Fibroblast of skin of left quadriceps (primary cell): ENCODE data around the gene ELF2.
"Not testable (repeated sequence)": the region's sequence is repeated elsewhere in the genome, so short reads cannot be mapped to it uniquely, and the experiment has no call there.

Source experiments
- DNase-seq, 2 experiments: peaks; one replicate each; pipeline ENCODE4 v3.0.0-alpha.2; 2013; ENCODE audit warnings: low read depth in 2 of 2

Gene ELF2

DNA sequence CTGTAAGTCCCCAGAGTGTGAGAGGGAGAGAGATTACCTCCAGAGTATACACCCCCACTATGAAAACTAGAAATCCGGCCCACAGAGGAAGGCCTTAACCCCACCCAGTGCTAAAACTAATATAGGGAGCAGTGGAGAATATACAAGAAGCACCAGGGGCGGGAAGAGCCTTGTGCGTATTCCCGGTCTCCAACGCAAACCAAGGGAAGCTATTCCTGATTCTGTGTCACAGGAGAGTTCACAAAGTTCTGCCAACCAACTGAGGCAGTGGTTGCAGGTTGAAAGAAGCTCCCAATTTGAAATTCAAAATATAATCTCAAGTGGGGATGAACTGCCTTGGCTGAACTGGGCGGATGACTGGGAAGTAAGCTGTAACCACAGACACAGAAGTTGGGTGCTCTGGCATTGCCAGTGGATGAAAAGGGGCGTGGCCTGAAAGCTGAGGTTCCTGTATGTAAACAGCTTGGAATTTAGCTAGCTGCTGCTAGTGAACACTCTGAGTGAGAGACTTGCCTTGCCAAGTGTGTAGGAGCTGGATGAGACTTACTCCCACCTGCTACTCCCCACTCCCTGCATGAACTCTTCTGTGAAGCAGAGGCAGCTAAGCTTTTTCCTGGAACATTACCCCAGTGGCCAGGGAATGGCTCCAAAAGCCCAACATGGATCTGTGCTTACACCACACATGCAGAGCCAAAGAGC is 32.7 kb downstream of the ELF2 start:
- peak in 1 of 2 experiments; percentile 3 for DNase-seq

DNA sequence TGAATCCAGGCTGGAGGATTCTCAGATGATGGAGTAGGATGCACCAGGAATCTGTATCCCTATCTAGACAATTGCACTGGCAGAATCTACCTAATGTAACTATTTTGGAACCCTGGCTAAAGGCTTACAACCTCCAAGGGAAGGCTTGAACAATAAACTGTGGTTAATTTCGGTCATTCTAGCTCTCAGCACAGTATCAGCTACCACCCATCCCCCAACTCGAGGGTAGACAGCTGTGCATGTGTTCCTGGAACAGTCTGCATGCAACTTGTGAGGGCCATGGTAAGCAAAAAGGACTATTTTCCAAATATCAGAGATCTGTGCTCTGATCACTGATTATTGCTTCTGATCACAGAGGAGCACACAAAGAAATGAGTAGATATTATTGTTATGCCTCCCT is 34.0 kb downstream of the ELF2 start:
- no peak for DNase-seq

GRCh38 chr4:139142087-139142486 is 34.9 kb downstream of the ELF2 start:
- DNase-seq: no peak

GRCh38 chr4:139137763-139138162 is 39.3 kb downstream of the ELF2 start:
- no peak for DNase-seq

DNA sequence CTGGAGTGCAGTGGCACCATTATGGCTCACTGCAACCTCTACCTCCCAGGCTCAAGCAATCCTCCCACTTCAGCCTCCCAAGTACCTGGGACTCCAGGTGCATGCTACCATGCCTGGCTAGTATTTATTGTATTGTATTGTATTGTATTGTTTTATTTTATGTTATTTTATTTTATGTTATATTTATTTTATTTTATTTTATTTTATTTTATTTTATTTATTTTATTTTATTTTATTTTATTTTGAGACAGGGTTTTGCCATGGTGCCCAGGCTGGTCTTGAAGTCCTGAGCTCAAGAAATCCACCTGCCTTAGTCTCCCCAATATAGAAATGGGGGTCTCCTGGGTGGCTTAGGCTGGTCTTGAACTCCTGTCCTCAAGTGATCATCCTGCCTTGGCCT is 42.6 kb downstream of the ELF2 start:
- no peak for DNase-seq

GRCh38 chr4:139131209-139131870 is 45.7 kb downstream of the ELF2 start:
- DNase-seq: no peak

- DNase-seq: no peak
Measured at GRCh38 chr4:139129206-139129605, 47.8 kb downstream of the ELF2 start.

GRCh38 chr4:139126898-139127297 is 50.1 kb downstream of the ELF2 start:
- DNase-seq: no peak

DNA sequence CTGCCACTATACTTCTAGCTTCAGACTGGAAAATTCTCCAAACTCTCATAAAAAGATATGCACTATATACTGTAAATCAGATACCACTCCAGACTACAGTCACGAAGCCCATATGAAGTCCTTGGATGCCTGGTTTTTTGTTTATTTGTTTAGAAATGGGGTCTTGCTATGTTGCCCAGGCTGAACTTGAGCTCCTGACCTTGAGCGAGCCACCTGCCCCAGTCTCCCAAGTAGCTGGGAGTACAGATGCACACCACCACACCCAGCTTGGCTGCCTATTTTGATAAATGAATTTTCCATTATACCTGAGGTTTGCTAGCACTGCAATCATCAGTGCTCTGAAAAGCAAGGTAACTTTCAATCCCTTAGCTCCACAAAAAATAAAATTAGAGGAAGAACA is 53.1 kb downstream of the ELF2 start:
- no peak for DNase-seq

DNA sequence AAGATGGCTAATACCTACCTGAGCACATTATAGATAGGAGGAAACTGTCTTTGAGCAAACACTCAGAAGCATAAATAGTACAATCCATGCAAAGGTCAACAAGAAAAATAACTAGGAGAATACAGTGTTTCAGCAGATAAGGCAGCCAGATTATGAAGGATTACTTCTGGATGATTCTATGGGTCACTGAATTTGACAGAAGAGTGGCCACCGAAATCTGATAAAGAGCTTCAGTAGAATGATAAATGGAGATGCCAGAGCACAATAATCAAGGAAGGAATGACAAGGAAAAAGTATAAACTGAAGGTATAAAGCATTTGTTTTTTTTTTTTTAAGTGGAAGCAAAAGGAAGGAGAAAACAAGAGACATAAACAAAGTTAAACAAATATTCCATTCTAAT is 58.7 kb downstream of the ELF2 start:
- no peak for DNase-seq

GRCh38 chr4:139115226-139115625 is 61.8 kb downstream of the ELF2 start:
- DNase-seq: no peak

- not testable (repeated sequence) for DNase-seq
Measured at GRCh38 chr4:139114795-139115194, 62.2 kb downstream of the ELF2 start.

DNA sequence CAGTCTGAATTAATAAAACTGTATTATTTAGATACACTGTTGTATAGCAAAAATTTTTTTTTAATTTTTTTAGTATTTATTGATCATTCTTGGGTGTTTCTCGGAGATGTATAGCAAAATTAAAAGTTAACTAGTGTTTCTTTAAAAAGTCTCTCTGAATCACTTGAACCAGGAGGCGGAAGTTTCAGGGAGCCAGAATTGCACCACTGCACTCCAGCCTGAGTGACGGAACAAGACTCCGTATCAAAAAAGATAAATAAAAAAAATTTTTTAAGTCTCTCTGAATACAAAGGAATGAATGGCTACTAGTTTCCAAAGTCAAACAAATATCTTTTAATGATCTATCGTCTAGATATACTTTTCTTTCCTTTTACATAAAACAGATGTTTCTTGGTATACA is 64.4 kb downstream of the ELF2 start:
- no peak for DNase-seq

DNA sequence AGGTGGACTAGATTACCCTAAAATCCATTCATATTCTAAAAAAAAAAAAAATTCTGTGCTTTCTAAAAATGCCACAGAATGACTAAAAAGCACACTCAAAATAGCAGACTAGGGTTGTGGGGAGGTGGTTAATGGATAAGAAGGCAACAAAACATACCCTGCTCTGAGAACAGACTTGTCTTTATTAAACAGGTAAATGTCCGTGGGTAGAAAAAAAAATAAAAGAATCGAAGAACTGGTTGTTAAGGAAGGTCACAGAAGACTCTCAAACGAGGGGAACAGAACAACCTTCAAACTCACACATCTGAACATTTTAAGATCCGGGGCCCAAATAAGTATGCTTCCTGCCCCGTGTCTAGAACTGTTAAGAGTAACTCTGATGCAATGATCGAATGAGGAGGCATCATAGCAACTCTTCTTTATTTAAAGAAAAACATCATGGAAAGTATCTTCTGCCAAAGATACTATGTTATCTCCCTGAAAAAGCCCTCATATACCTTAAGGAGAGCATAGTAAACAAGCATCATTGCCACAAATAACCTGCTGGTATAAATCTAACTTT is 68.4 kb downstream of the ELF2 start:
- no peak for DNase-seq

GRCh38 chr4:139099366-139099982 is 77.5 kb downstream of the ELF2 start:
- peak; percentile 63 to 67 for DNase-seq

DNA sequence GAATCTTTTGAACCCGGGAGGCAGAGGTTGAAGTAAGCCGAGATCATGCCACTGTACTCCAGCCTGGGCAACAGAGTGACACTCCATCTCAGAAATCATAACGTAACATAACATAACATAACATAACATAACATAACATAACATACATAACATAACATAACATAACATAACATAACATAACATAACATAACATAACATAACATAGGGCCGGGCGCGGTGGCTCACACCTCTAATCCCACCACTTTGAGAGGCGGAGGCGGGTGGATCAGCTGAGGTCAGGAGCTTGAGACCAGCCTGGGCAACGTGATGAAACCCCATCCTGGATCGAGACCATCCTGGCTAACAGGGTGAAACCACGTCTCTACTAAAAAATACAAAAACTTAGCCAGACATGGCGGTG is 84.7 kb downstream of the ELF2 start:
- no peak for DNase-seq

GRCh38 chr4:139085141-139085540 is 91.9 kb downstream of the ELF2 start:
- DNase-seq: no peak

GRCh38 chr4:139084804-139085093 is 92.3 kb downstream of the ELF2 start:
- DNase-seq: no peak

GRCh38 chr4:139083956-139084803 is 92.8 kb downstream of the ELF2 start:
- DNase-seq: peak; percentile 86 to 88

GRCh38 chr4:139083607-139083955 is 93.4 kb downstream of the ELF2 start:
- peak; percentile 13 to 24 for DNase-seq

DNA sequence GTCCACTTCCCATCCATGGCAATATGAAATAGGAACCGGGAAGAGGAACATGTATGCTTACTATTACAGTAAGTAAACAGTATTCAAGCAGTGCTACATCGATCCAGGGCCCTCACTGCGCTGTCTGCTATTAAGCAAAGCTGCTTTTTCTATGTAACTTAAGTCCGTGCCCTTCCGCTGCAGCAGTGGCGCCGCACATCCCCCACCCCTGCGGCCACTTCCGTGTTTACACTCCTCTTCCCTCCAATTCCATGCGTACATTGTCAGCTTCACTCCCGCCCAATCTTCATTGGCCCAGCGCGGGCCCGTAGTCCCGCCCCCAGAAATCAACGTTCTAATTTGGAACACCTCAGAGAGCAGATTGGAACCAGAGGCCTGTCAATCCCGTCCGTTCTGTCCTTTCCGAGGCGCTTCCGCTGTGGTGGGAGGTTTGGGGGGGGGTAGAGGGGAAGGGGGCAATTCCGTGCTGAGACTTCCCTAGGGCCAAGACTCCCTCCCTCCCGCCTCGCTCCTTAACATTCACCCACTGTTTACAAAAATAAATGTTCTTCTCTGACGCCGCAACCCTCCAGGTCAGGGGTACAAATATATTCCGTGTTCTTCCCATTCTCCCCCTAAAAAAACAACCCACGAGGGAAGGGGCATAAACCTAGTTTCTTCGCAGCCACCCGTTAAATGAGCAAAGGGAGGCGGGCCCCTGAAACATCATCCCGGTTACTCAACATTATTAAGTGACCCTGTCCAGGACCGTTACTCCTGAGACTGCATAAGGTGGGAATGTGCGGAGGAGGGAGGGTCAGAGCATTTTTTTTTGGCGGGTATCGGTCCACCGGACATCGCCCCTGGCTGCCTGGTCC is 94.0 kb downstream of the ELF2 start:
- peak; percentile 97 for DNase-seq
